K562 (cell line): ENCODE results near the gene FADS1. TPM values are rescaled to one million over a fixed set of nuclear protein-coding genes. Genes with fewer than 3 reads are reported as not detected.

Source experiments
- ASH1L ChIP-seq: fragments of 450-650 bp; IDR thresholded peaks from 2 replicates; pipeline ENCODE4 v1.6.1; 2018; ENCODE audit warnings: borderline replicate concordance, mild to moderate bottlenecking, low read depth; ENCODE audit not compliant: partially characterized antibody
- CGGBP1 ChIP-seq: fragments of 250-450 bp; sonication (Bioruptor Pico); IDR thresholded peaks from 2 replicates; pipeline ENCODE4 v1.9.0; 2021; ENCODE audit warnings: mild to moderate bottlenecking
- KDM5B ChIP-seq: fragments of 200-600 bp; sonication (generic); IDR thresholded peaks from 2 replicates; pipeline ENCODE4 v1.6.1; 2012; ENCODE audit warnings: low read depth, mild to moderate bottlenecking, moderate library complexity, low read length, control low read depth, inconsistent platforms; ENCODE audit not compliant: insufficient replicate concordance
- MECOM ChIP-seq: fragments of 250-450 bp; sonication (Bioruptor Pico); IDR thresholded peaks from 2 replicates; pipeline ENCODE4 v1.8.0; 2022; ENCODE audit warnings: inconsistent platforms
- MGA ChIP-seq: fragments of 450-650 bp; IDR thresholded peaks from 2 replicates; pipeline ENCODE4 v1.6.1; 2016; ENCODE audit warnings: mild to moderate bottlenecking, moderate library complexity
- MYNN ChIP-seq, 2 experiments: sonication (generic); formaldehyde crosslinking in 1 of 2; IDR thresholded peaks; 2 replicates each; pipeline versions ENCODE4 v1.5.0 to v1.6.1; 2016 to 2020; ENCODE audit warnings: antibody characterized with exemption in 1 of 2, missing genetic modification reagents in 1 of 2
- NKRF ChIP-seq: fragments of 450-650 bp; IDR thresholded peaks from 2 replicates; pipeline ENCODE4 v1.6.1; 2016; ENCODE audit warnings: borderline replicate concordance
- PPARD ChIP-seq: fragments of 250-450 bp; sonication (Bioruptor Pico); IDR thresholded peaks from 2 replicates; pipeline ENCODE4 v1.8.0; 2022; ENCODE audit warnings: inconsistent platforms, mild to moderate bottlenecking, moderate library complexity
- VEZF1 ChIP-seq: fragments of 200-800 bp; sonication (Bioruptor generic); IDR thresholded peaks from 2 replicates; pipeline ENCODE4 v1.6.1; 2017; ENCODE audit warnings: missing genetic modification characterization, missing compliant biosample characterization
- ZFX ChIP-seq: sonication (generic); formaldehyde crosslinking; IDR thresholded peaks from 2 replicates; pipeline ENCODE4 v1.8.0; 2022; ENCODE audit warnings: mild to moderate bottlenecking, missing genetic modification reagents, moderate library complexity
- polyA plus RNA-seq, 8 experiments: library from polyadenylated mRNA; depleted of rRNA in 4 of 8; stranded (reverse) in 5 of 8; unstranded in 3 of 8; fragments of >200 nt; fragmentation: Nextera tagmentation in 2 of 8; fragmentation: Illumina TruSeq in 1 of 8; extraction: Ambion mirVana in 2 of 8; extraction: Trizol in 1 of 8; gene quantifications; 2 replicates each; pipeline versions ENCODE4 v1.2.1 to v1.2.3, GENCODE V29; 2011 to 2014; ENCODE audit warnings: inconsistent platforms in 1 of 8, missing spikeins in 1 of 8
- total RNA-seq, 7 experiments: library from RNA; depleted of rRNA in 6 of 7; stranded (reverse); fragments of >200 nt in 6 of 7; fragmentation: Illumina TruSeq in 2 of 7; extraction: Trizol in 2 of 7; gene quantifications; 2 replicates each; pipeline versions ENCODE4 v1.2.1 to v1.2.3, GENCODE V29; 2011 to 2021; ENCODE audit warnings: low replicate concordance in 1 of 7

The FADS1 gene
- total and polyA plus RNA-seq, 9 of the 15 experiments (the other 6 are each of a cell fraction or from before 2014, with no cell fraction given), result 110 to 864 (median 364) TPM

DNA sequence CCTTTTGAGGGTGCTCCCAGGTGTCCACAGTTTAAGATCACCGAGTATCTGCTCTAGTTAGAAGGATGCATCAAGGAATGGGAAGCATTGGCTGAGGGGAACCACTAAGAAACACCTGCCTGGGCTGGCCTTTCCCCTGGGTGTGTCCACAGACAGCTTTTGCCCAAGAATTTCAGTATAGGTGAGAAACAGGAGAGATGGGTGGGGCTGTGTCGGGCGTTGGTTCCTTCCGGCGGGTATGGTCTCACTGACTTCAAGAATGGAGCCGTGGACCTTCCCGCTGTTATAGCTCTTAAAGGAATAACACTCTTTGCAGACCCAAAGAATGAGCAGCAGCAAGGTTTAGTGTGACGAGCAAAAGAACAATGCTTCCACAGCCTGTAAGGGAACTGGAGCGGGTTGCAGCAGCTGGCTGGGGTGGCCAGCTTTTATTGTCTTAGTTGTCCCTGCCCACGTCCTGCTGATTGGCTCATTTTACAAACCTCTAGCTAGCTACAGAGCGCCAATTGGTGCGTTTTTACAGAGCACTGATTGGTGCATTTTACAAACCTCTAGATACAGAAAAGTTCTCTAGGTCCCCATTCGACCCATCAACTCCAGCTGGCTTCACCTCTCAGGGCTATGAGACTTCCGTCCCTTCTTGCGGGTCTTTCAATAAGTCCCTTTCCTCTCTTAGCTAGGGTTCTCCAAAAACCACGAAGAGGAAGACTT lies 2.4 kb downstream of the FADS1 start (continued):
- no peak for TF ChIP-seq MGA
- TF ChIP-seq ZFX (CRISPR knock-in tag), result no peak
- TF ChIP-seq NKRF, result 0 out of 2 replicates have a peak, but pooled peaks have one; percentile 27
- no peak for TF ChIP-seq MYNN (IDR thresholded peaks at IDR 0.05)
- TF ChIP-seq MYNN (CRISPR knock-in tag; IDR thresholded peaks at IDR 0.05), result no peak
- no peak for TF ChIP-seq VEZF1 (CRISPR knock-in tag)
- TF ChIP-seq PPARD (CRISPR knock-in tag), result no peak
- TF ChIP-seq KDM5B, result no peak
- TF ChIP-seq MECOM (CRISPR knock-in tag), result peak; percentile 69; the same call in 1 of the 2 replicates
- no peak for TF ChIP-seq CGGBP1 (CRISPR knock-in tag)
- peak; percentile 18 for TF ChIP-seq ASH1L
